ENCODE data around the gene UPP2.

GRCh38 chr2:158120664-158121641, 19.3 kb downstream of the UPP2 start:
- TF ChIP-seq CTCF (IDR thresholded peaks at IDR 0.05; ENCODE audit: poor library complexity, severe bottlenecking) (no peak), POLR2AphosphoS5 (IDR thresholded peaks at IDR 0.05) (no peak), EZH2 (IDR thresholded peaks at IDR 0.05; ENCODE audit: borderline replicate concordance, insufficient read depth, low read length, poor library complexity, severe bottlenecking) (no peak), MXI1 (conservative IDR thresholded peaks at IDR 0.05; ENCODE audit: poor library complexity, severe bottlenecking) (no peak), TAF1 (IDR thresholded peaks at IDR 0.05; ENCODE audit: low read depth) (no peak), RAD21 (conservative IDR thresholded peaks at IDR 0.05) (no peak)
